ENCODE data around the gene TSC22D4.

The TSC22D4 gene

GRCh38 chr7:100426516-100426915, 52.5 kb downstream of the TSC22D4 start:
- FAIRE-seq: no peak

GRCh38 chr7:100425347-100425746, 53.7 kb downstream of the TSC22D4 start:
- no peak for FAIRE-seq

- FAIRE-seq: no peak
Measured at GRCh38 chr7:100423315-100423714, 55.7 kb downstream of the TSC22D4 start.

GRCh38 chr7:100419660-100420226, 59.3 kb downstream of the TSC22D4 start:
- no peak for FAIRE-seq

GRCh38 chr7:100418930-100419659, 59.9 kb downstream of the TSC22D4 start:
- no peak for FAIRE-seq
